Spleen (tissue), 11 donors: ENCODE data around the gene WDFY4. TPM values are rescaled to one million over a fixed set of nuclear protein-coding genes. Genes with fewer than 3 reads are reported as not detected.

ENCODE experiments used
- DNase-seq: peaks from one replicate; pipeline ENCODE4 v3.0.0-alpha.2; 2020
- H3K27ac ChIP-seq, 8 donors: fragments of 200-600 bp; sonication (generic) in 7 of 8; 1 replicate in 4 of 8; 2 replicates in 4 of 8; pipeline versions ENCODE4 v1.5.0 to v1.8.0; 2016 to 2021; ENCODE audit warnings: inconsistent platforms in 4 of 8, mild to moderate bottlenecking in 4 of 8, moderate library complexity in 1 of 8
- H3K27me3 ChIP-seq, 7 donors: fragments of 200-600 bp; sonication (generic) in 6 of 7; replicated peaks in 1 of 7; 1 replicate in 4 of 7; 2 replicates in 3 of 7; pipeline versions ENCODE4 v1.5.0 to v1.8.0; 2016 to 2021; ENCODE audit warnings: inconsistent platforms in 3 of 7, mild to moderate bottlenecking in 1 of 7
- H3K36me3 ChIP-seq, 6 donors: fragments of 200-600 bp; sonication (generic) in 5 of 6; 1 replicate in 4 of 6; 2 replicates in 2 of 6; pipeline versions ENCODE4 v1.5.0 to v1.8.0; 2016 to 2021; ENCODE audit warnings: inconsistent platforms in 2 of 6
- H3K4me1 ChIP-seq, 6 donors: fragments of 200-600 bp; sonication (generic) in 5 of 6; 1 replicate in 3 of 6; 2 replicates in 3 of 6; pipeline versions ENCODE4 v1.5.0 to v1.8.0; 2016 to 2021; ENCODE audit warnings: inconsistent platforms in 3 of 6
- H3K4me3 ChIP-seq, 8 donors: fragments of 200-600 bp; sonication (generic) in 7 of 8; 1 replicate in 4 of 8; 2 replicates in 4 of 8; pipeline versions ENCODE4 v1.5.0 to v1.8.0; 2016 to 2021; ENCODE audit warnings: inconsistent platforms in 4 of 8, mild to moderate bottlenecking in 4 of 8, moderate library complexity in 2 of 8
- H3K9me3 ChIP-seq, 8 donors: fragments of 200-600 bp; sonication (generic) in 7 of 8; 1 replicate in 4 of 8; 2 replicates in 4 of 8; pipeline versions ENCODE4 v1.5.0 to v1.8.0; 2016 to 2021; ENCODE audit warnings: inconsistent platforms in 4 of 8
- POLR2A ChIP-seq, 3 donors: fragments of 450-650 bp; IDR thresholded peaks; one replicate each; pipeline ENCODE4 v1.5.1; 2017; ENCODE audit warnings: antibody characterized with exemption in 3 of 3, mild to moderate bottlenecking in 1 of 3
- POLR2AphosphoS5 ChIP-seq, 3 donors: sonication (generic); formaldehyde crosslinking; IDR thresholded peaks; one replicate each; pipeline ENCODE4 v1.5.1; 2017; ENCODE audit warnings: antibody characterized with exemption in 3 of 3
- WGBS, 5 donors: extraction: QIAGEN DNeasy Blood & Tissue Kit in 3 of 5; methylation state at CpG; one replicate each; pipeline versions ENCODE4 v1.1.5 to v1.1.7; 2013 to 2018; 5-methylcytosine and 5-hydroxymethylcytosine counted together
- intact Hi-C: fragments of 100-400 bp; cut with DNase I; formaldehyde crosslinking; loops from one replicate; pipeline ENCODE4 v1.15.0; 2023; ENCODE audit warnings: low total_unique reads
- polyA plus RNA-seq, 3 donors: library from polyadenylated mRNA; stranded (reverse); fragments of 200-250 nt; gene quantifications; one replicate each; pipeline ENCODE4 v1.2.1, GENCODE V29; 2013
- total RNA-seq, 7 donors: library from RNA; depleted of rRNA in 3 of 7; stranded (reverse); fragments of >200 nt in 3 of 7; fragmentation: NEBNext Ultra II Directional in 4 of 7; extraction: Animal tissue kit (Norgen Biotek cat#: 25700) in 4 of 7; gene quantifications; one replicate each; pipeline versions ENCODE4 v1.1.0 to v1.2.1, GENCODE V29; 2016 to 2021
- TF ChIP-seq, protein P1 (sequence below), 11 experiments: fragments of 200-600 bp in 7 of 11; fragments of 450-650 bp in 4 of 11; sonication (generic) in 4 of 11; IDR thresholded peaks in 8 of 11; conservative IDR thresholded peaks in 3 of 11; 1 replicate in 7 of 11; 2 replicates in 4 of 11; pipeline versions ENCODE4 v1.4.0 to v1.8.0; 2016 to 2021; ENCODE audit warnings: antibody characterized with exemption in 11 of 11, inconsistent platforms in 4 of 11, mild to moderate bottlenecking in 1 of 11
- donor health status: healthy with polysubstance abuse.
- donor health status: DM: no; HTN: no; CAD: no; lungs with moderate emphysema.
- donor health status: DM: no; HTN: no; CAD: no.
- donor health status: Bipolar disorder and iron deficiency.
- donor health status: healthy.
- donor health status: DM: no; HTN: no; CAD: no.
- donor health status: DM: yes; HTN: yes; CAD: no.

The WDFY4 gene
- total and polyA plus RNA-seq, 10 donors, result 31.7 to 120 (median 88.9) TPM

DNA sequence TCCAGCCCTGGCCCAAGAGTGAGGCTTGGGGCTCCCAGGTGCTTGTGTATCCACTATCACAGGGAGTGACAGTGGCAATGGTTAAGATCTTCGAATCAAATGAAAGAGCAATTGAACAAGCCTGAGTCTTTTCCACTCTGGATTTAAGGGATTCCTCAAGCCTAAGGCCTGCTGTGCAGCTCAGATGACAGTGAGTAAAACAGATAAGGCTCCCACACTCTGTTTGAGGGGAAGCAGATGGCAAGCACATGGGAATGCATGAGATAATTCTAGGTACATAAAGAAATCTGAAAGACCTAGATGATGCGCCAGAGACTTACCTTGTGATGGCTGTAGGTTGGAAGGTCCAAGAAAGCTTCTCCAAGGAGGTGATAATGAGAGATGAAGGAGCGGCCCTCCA lies 159.9 kb downstream of the WDFY4 start:
- H3K36me3 ChIP-seq, result peaks cover 0 to 100% (median 9%) of the 10 kb centered on the region in 6 donors
- no peaks in the 10 kb centered on the region for H3K9me3 ChIP-seq
- no peak overlapping the region for H3K27ac ChIP-seq
- no peaks in the 10 kb centered on the region for H3K4me1 ChIP-seq
- TF ChIP-seq, protein P1, sequence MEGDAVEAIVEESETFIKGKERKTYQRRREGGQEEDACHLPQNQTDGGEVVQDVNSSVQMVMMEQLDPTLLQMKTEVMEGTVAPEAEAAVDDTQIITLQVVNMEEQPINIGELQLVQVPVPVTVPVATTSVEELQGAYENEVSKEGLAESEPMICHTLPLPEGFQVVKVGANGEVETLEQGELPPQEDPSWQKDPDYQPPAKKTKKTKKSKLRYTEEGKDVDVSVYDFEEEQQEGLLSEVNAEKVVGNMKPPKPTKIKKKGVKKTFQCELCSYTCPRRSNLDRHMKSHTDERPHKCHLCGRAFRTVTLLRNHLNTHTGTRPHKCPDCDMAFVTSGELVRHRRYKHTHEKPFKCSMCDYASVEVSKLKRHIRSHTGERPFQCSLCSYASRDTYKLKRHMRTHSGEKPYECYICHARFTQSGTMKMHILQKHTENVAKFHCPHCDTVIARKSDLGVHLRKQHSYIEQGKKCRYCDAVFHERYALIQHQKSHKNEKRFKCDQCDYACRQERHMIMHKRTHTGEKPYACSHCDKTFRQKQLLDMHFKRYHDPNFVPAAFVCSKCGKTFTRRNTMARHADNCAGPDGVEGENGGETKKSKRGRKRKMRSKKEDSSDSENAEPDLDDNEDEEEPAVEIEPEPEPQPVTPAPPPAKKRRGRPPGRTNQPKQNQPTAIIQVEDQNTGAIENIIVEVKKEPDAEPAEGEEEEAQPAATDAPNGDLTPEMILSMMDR (IDR thresholded peaks at IDR 0.05 in 8 of 11, conservative IDR thresholded peaks at IDR 0.05 in 3 of 11), result no peak
- no peak for TF ChIP-seq POLR2A (IDR thresholded peaks at IDR 0.05)
- TF ChIP-seq POLR2AphosphoS5 (IDR thresholded peaks at IDR 0.05), result no peak
- H3K27me3 ChIP-seq, result no peaks in the 10 kb centered on the region
- no peak for DNase-seq
- no peak overlapping the region for H3K4me3 ChIP-seq
- intact Hi-C loops, result no loop called here
- WGBS, 5 donors, result 89 to 94% (median 90%) methylated on average over 3 of the region's 3 CpGs

GRCh38 chr10:48845512-48845911 lies 160.8 kb downstream of the WDFY4 start:
- 83 to 94% (median 90%) methylated on average over 2 of the region's 2 CpGs for WGBS, 5 donors
- intact Hi-C loops, result no loop called here
- Histone ChIP-seq H3K27me3 (no peaks in the 10 kb centered on the region), H3K27ac (no peak overlapping the region), H3K9me3 (no peaks in the 10 kb centered on the region), H3K36me3 (peaks cover 0 to 100% (median 7%) of the 10 kb centered on the region in 6 donors), H3K4me3 (no peak overlapping the region), H3K4me1 (no peaks in the 10 kb centered on the region)
- no peak for DNase-seq
- TF ChIP-seq POLR2AphosphoS5 (IDR thresholded peaks at IDR 0.05), result no peak
- TF ChIP-seq, protein P1 (IDR thresholded peaks at IDR 0.05 in 8 of 11, conservative IDR thresholded peaks at IDR 0.05 in 3 of 11), result no peak
- TF ChIP-seq POLR2A (IDR thresholded peaks at IDR 0.05), result no peak

GRCh38 chr10:48847691-48848090 lies 163.0 kb downstream of the WDFY4 start:
- Histone ChIP-seq H3K27ac (no peak overlapping the region), H3K36me3 (peaks cover 0 to 100% (median 14%) of the 10 kb centered on the region in 6 donors), H3K9me3 (no peaks in the 10 kb centered on the region), H3K4me3 (no peak overlapping the region), H3K27me3 (no peaks in the 10 kb centered on the region), H3K4me1 (no peaks in the 10 kb centered on the region)
- intact Hi-C loops, result no loop called here
- TF ChIP-seq POLR2A (IDR thresholded peaks at IDR 0.05), result no peak
- 92 to 97% (median 94%) methylated on average over 5 of the region's 5 CpGs for WGBS, 5 donors
- DNase-seq, result no peak

DNA sequence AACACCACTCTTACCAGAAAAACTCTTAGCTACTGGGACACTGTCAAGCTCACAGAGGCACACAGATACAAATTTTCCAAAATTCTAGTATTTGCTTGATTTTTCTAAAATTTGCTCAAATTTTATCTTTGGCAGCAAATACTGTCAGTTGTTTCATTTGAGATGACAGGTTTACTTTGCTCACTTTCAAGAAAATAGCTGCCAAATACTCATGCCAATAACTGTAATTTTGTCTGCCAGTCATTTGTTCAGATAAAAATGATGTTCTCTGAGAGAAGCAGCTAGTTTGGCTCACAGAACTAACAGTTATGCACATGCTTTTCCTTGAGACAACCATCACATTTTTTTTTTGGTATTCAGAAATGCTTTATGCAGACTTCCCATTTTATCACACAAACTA lies 172.2 kb downstream of the WDFY4 start:
- Histone ChIP-seq H3K27me3 (no peaks in the 10 kb centered on the region), H3K4me3 (no peak overlapping the region)

More for the DNA sequence above, 172.2 kb downstream of the WDFY4 start:
- Histone ChIP-seq H3K27ac (no peak overlapping the region), H3K36me3 (peaks cover 0 to 44% (median 4%) of the 10 kb centered on the region in 6 donors), H3K4me1 (no peaks in the 10 kb centered on the region), H3K9me3 (peaks cover 0 to 12% (median 3%) of the 10 kb centered on the region in 8 donors)
- TF ChIP-seq POLR2AphosphoS5 (IDR thresholded peaks at IDR 0.05), result no peak
- no peak for TF ChIP-seq POLR2A (IDR thresholded peaks at IDR 0.05)
- TF ChIP-seq, protein P1 (IDR thresholded peaks at IDR 0.05 in 8 of 11, conservative IDR thresholded peaks at IDR 0.05 in 3 of 11), result no peak
- DNase-seq, result no peak
- intact Hi-C loops, result no loop called here
